Prostate gland (tissue), 2 donors: ENCODE results near the gene NFATC3.

Source experiments
- POLR2AphosphoS5 ChIP-seq: sonication (generic); formaldehyde crosslinking; IDR thresholded peaks from one replicate; pipeline ENCODE4 v1.6.1; 2017; ENCODE audit warnings: antibody characterized with exemption
- TF ChIP-seq, protein P1 (sequence below), 4 experiments: fragments of 200-600 bp in 2 of 4; fragments of 450-650 bp in 2 of 4; sonication (generic) in 2 of 4; IDR thresholded peaks; 1 replicate in 3 of 4; 2 replicates in 1 of 4; pipeline ENCODE4 v1.5.1; 2016 to 2019; ENCODE audit warnings: antibody characterized with exemption in 4 of 4, mild to moderate bottlenecking in 2 of 4, moderate library complexity in 2 of 4

- TF ChIP-seq, protein P1, sequence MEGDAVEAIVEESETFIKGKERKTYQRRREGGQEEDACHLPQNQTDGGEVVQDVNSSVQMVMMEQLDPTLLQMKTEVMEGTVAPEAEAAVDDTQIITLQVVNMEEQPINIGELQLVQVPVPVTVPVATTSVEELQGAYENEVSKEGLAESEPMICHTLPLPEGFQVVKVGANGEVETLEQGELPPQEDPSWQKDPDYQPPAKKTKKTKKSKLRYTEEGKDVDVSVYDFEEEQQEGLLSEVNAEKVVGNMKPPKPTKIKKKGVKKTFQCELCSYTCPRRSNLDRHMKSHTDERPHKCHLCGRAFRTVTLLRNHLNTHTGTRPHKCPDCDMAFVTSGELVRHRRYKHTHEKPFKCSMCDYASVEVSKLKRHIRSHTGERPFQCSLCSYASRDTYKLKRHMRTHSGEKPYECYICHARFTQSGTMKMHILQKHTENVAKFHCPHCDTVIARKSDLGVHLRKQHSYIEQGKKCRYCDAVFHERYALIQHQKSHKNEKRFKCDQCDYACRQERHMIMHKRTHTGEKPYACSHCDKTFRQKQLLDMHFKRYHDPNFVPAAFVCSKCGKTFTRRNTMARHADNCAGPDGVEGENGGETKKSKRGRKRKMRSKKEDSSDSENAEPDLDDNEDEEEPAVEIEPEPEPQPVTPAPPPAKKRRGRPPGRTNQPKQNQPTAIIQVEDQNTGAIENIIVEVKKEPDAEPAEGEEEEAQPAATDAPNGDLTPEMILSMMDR (IDR thresholded peaks at IDR 0.05) = no peak
- TF ChIP-seq POLR2AphosphoS5 = no peak
Measured at GRCh38 chr16:68149596-68149995, 64.4 kb downstream of the NFATC3 start.
